NCI-H2196 (cell line): ENCODE results near the gene CREG2.

Experiments used
- DNase-seq: peaks from one replicate; lab custom pipeline; 2025; ENCODE audit not compliant: unreplicated experiment; lab: John Stamatoyannopoulos, UW

Gene CREG2

GRCh38 chr2:101375653-101376052, 11.7 kb downstream of the CREG2 start:
- no peak for DNase-seq

- DNase-seq: no peak
Observed at GRCh38 chr2:101374821-101375561, 12.3 kb downstream of the CREG2 start.

- no peak for DNase-seq
Observed at GRCh38 chr2:101372792-101373191, 14.5 kb downstream of the CREG2 start.

- no peak for DNase-seq
Observed at GRCh38 chr2:101371636-101372035, 15.7 kb downstream of the CREG2 start.

- no peak for DNase-seq
Observed at GRCh38 chr2:101369100-101369499, 18.2 kb downstream of the CREG2 start.

GRCh38 chr2:101368376-101368775, 18.9 kb downstream of the CREG2 start:
- no peak for DNase-seq

- no peak for DNase-seq
Observed at GRCh38 chr2:101367508-101367907, 19.8 kb downstream of the CREG2 start.

- no peak for DNase-seq
Observed at GRCh38 chr2:101364878-101365277, 22.4 kb downstream of the CREG2 start.

- DNase-seq: no peak
Observed at GRCh38 chr2:101362777-101363176, 24.5 kb downstream of the CREG2 start.

- DNase-seq: no peak
Observed at GRCh38 chr2:101362316-101362715, 25.0 kb downstream of the CREG2 start.

GRCh38 chr2:101361522-101361921, 25.8 kb downstream of the CREG2 start:
- DNase-seq: no peak

GRCh38 chr2:101361121-101361520, 26.2 kb downstream of the CREG2 start:
- DNase-seq: no peak

- no peak for DNase-seq
Observed at GRCh38 chr2:101360232-101360631, 27.1 kb downstream of the CREG2 start.

- no peak for DNase-seq
Observed at GRCh38 chr2:101359410-101359954, 27.8 kb downstream of the CREG2 start.

GRCh38 chr2:101357376-101357775, 29.9 kb downstream of the CREG2 start:
- no peak for DNase-seq

GRCh38 chr2:101356521-101356920, 30.8 kb downstream of the CREG2 start:
- DNase-seq: no peak

- DNase-seq: no peak
Observed at GRCh38 chr2:101356055-101356454, 31.2 kb downstream of the CREG2 start.

- no peak for DNase-seq
Observed at GRCh38 chr2:101355401-101356054, 31.8 kb downstream of the CREG2 start.

- DNase-seq: no peak
Observed at GRCh38 chr2:101354420-101355311, 32.6 kb downstream of the CREG2 start.

- peak; percentile 15 for DNase-seq
Observed at GRCh38 chr2:101352631-101353030, 34.7 kb downstream of the CREG2 start.

GRCh38 chr2:101351207-101351606, 36.1 kb downstream of the CREG2 start:
- DNase-seq: no peak
